MG63 (cell line): ENCODE data around the gene IFNB1. TPM values are rescaled to one million over a fixed set of nuclear protein-coding genes. Genes with fewer than 3 reads are reported as not detected.

Source experiments
- DNase-seq: peaks from one replicate; pipeline ENCODE4 v3.0.0-alpha.2; 2020
- H3K27me3 ChIP-seq: fragments of 250-450 bp; sonication (Bioruptor Pico); 2 replicates; pipeline ENCODE4 v1.5.1; 2020; ENCODE audit warnings: mild to moderate bottlenecking, moderate library complexity
- H3K36me3 ChIP-seq: fragments of 250-450 bp; sonication (Bioruptor Pico); 2 replicates; pipeline ENCODE4 v1.5.1; 2020; ENCODE audit warnings: mild to moderate bottlenecking, moderate library complexity
- H3K4me3 ChIP-seq: fragments of 250-450 bp; sonication (Bioruptor Pico); 2 replicates; pipeline ENCODE4 v1.5.1; 2020; ENCODE audit warnings: mild to moderate bottlenecking, moderate library complexity
- H3K9me3 ChIP-seq: fragments of 250-450 bp; sonication (Bioruptor Pico); 2 replicates; pipeline ENCODE4 v1.5.1; 2020; ENCODE audit warnings: mild to moderate bottlenecking, moderate library complexity
- total RNA-seq: library from RNA; depleted of rRNA; stranded (reverse); fragments of >200 nt; shearing (Covaris generic); gene quantifications from 2 replicates; pipeline ENCODE4 v1.2.3, GENCODE V29; 2014; ENCODE audit warnings: low replicate concordance

IFNB1 gene
- total RNA-seq, 1 experiment from 2014 or later = 4.1 TPM

- Histone ChIP-seq H3K27me3 (no peaks in the 10 kb centered on the region), H3K4me3 (no peak overlapping the region), H3K36me3 (no peaks in the 10 kb centered on the region), H3K9me3 (peaks cover 15% of the 10 kb centered on the region)
- no peak for DNase-seq
These were observed 4.3 kb upstream of the IFNB1 start for GRCh38 chr9:21081999-21082398.

- Histone ChIP-seq H3K36me3 (no peaks in the 10 kb centered on the region), H3K4me3 (no peak overlapping the region), H3K9me3 (peaks cover 10% of the 10 kb centered on the region), H3K27me3 (no peaks in the 10 kb centered on the region)
- no peak for DNase-seq
These were observed 3.7 kb upstream of the IFNB1 start for GRCh38 chr9:21081451-21081850.

- Histone ChIP-seq H3K4me3 (no peak overlapping the region), H3K9me3 (peaks cover 5% of the 10 kb centered on the region), H3K36me3 (no peaks in the 10 kb centered on the region), H3K27me3 (no peaks in the 10 kb centered on the region)
- DNase-seq = no peak
These were observed 3.1 kb upstream of the IFNB1 start for GRCh38 chr9:21080793-21081192.

- H3K27me3 ChIP-seq = no peaks in the 10 kb centered on the region
- DNase-seq = no peak
- peaks cover 4% of the 10 kb centered on the region for H3K9me3 ChIP-seq
- H3K4me3 ChIP-seq = no peak overlapping the region
- no peaks in the 10 kb centered on the region for H3K36me3 ChIP-seq
These were observed 960 bp upstream of the IFNB1 start for GRCh38 chr9:21078702-21079101.

- no peak for DNase-seq
- Histone ChIP-seq H3K4me3 (no peak overlapping the region), H3K27me3 (no peaks in the 10 kb centered on the region), H3K36me3 (no peaks in the 10 kb centered on the region), H3K9me3 (peaks cover 7% of the 10 kb centered on the region)
These were observed 2.3 kb downstream of the IFNB1 start for GRCh38 chr9:21075484-21075883.

GRCh38 chr9:21070906-21071305, 6.8 kb downstream of the IFNB1 start:
- Histone ChIP-seq H3K4me3 (no peak overlapping the region), H3K36me3 (no peaks in the 10 kb centered on the region), H3K27me3 (no peaks in the 10 kb centered on the region), H3K9me3 (0 out of 2 replicates have a peak, but pooled peaks cover 4% of the 10 kb centered on the region)
- DNase-seq = no peak

GRCh38 chr9:21070171-21070571, 7.6 kb downstream of the IFNB1 start:
- Histone ChIP-seq H3K4me3 (no peak overlapping the region), H3K36me3 (no peaks in the 10 kb centered on the region), H3K27me3 (no peaks in the 10 kb centered on the region), H3K9me3 (0 out of 2 replicates have a peak, but pooled peaks cover 4% of the 10 kb centered on the region)
- DNase-seq = peak; percentile 100

GRCh38 chr9:21060919-21061561, 16.7 kb downstream of the IFNB1 start:
- H3K9me3 ChIP-seq = peaks cover 18% of the 10 kb centered on the region
- no peaks in the 10 kb centered on the region for H3K36me3 ChIP-seq
- DNase-seq = no peak
- H3K27me3 ChIP-seq = no peaks in the 10 kb centered on the region
- no peak overlapping the region for H3K4me3 ChIP-seq

- DNase-seq = peak; percentile 91
- Histone ChIP-seq H3K9me3 (peaks cover 21% of the 10 kb centered on the region), H3K36me3 (no peaks in the 10 kb centered on the region), H3K4me3 (no peak overlapping the region), H3K27me3 (no peaks in the 10 kb centered on the region)
These were observed 20.8 kb downstream of the IFNB1 start for GRCh38 chr9:21056931-21057330.

GRCh38 chr9:21053851-21054250, 23.9 kb downstream of the IFNB1 start:
- Histone ChIP-seq H3K9me3 (peaks cover 21% of the 10 kb centered on the region), H3K36me3 (no peaks in the 10 kb centered on the region), H3K4me3 (no peak overlapping the region), H3K27me3 (no peaks in the 10 kb centered on the region)
- no peak for DNase-seq

- Histone ChIP-seq H3K27me3 (no peaks in the 10 kb centered on the region), H3K9me3 (no peaks in the 10 kb centered on the region)
These were observed 30.5 kb downstream of the IFNB1 start for GRCh38 chr9:21047281-21047691.

GRCh38 chr9:21043841-21044240, 33.9 kb downstream of the IFNB1 start:
- no peak for DNase-seq
- Histone ChIP-seq H3K27me3 (no peaks in the 10 kb centered on the region), H3K9me3 (no peaks in the 10 kb centered on the region), H3K4me3 (no peak overlapping the region), H3K36me3 (no peaks in the 10 kb centered on the region)

More at GRCh38 chr9:21047281-21047691, 30.5 kb downstream of the IFNB1 start:
- H3K4me3 ChIP-seq = no peak overlapping the region
- DNase-seq = no peak
- H3K36me3 ChIP-seq = no peaks in the 10 kb centered on the region

GRCh38 chr9:21042466-21042865, 35.3 kb downstream of the IFNB1 start:
- Histone ChIP-seq H3K36me3 (no peaks in the 10 kb centered on the region), H3K27me3 (no peaks in the 10 kb centered on the region), H3K4me3 (no peak overlapping the region), H3K9me3 (no peaks in the 10 kb centered on the region)
- DNase-seq = no peak

- no peak overlapping the region for H3K4me3 ChIP-seq
- no peaks in the 10 kb centered on the region for H3K27me3 ChIP-seq
- no peak for DNase-seq
- no peaks in the 10 kb centered on the region for H3K9me3 ChIP-seq
- no peaks in the 10 kb centered on the region for H3K36me3 ChIP-seq
These were observed 38.4 kb downstream of the IFNB1 start for GRCh38 chr9:21039302-21039701.

GRCh38 chr9:21037278-21037677, 40.5 kb downstream of the IFNB1 start:
- Histone ChIP-seq H3K27me3 (no peaks in the 10 kb centered on the region), H3K36me3 (no peaks in the 10 kb centered on the region), H3K4me3 (no peak overlapping the region), H3K9me3 (no peaks in the 10 kb centered on the region)
- DNase-seq = no peak

- Histone ChIP-seq H3K27me3 (no peaks in the 10 kb centered on the region), H3K4me3 (peak overlapping the region; percentile 39), H3K9me3 (no peaks in the 10 kb centered on the region), H3K36me3 (no peaks in the 10 kb centered on the region)
- no peak for DNase-seq
These were observed 45.9 kb downstream of the IFNB1 start for GRCh38 chr9:21031808-21032183.

GRCh38 chr9:21031091-21031807, 46.5 kb downstream of the IFNB1 start, which contains the start of gene HACD4:
Gene HACD4 (minus strand): TSS chr9:21031640. CDS start chr9:21031590, 50 bp downstream.
- no peaks in the 10 kb centered on the region for H3K27me3 ChIP-seq
- DNase-seq = peak; percentile 96
- H3K36me3 ChIP-seq = no peaks in the 10 kb centered on the region
- no peaks in the 10 kb centered on the region for H3K9me3 ChIP-seq
- peak within 1 kb of the TSS; percentile 39 for H3K4me3 ChIP-seq
